ENCODE measurements around the gene THSD4.

Gene THSD4

GRCh38 chr15:71303977-71304376, 188.7 kb downstream of the THSD4 start:
- no peaks in the 10 kb centered on the region for H3K9me3 ChIP-seq (ENCODE audit: insufficient read depth, low read depth, low read length)

GRCh38 chr15:71304681-71305080, 189.4 kb downstream of the THSD4 start:
- no peak overlapping the region for H3K4me3 ChIP-seq (ENCODE audit: low read length, poor library complexity, severe bottlenecking)
- H3K36me3 ChIP-seq (ENCODE audit: insufficient read depth, low read length) = no peaks in the 10 kb centered on the region
- H3K4me1 ChIP-seq (ENCODE audit: insufficient read depth, low read length, poor library complexity, severe bottlenecking) = no peaks in the 10 kb centered on the region
- no peak overlapping the region for H3K4me2 ChIP-seq (ENCODE audit: low read depth, low read length, poor library complexity, severe bottlenecking)
- H3K9me3 ChIP-seq (ENCODE audit: insufficient read depth, low read depth, low read length) = no peaks in the 10 kb centered on the region
- H3K27me3 ChIP-seq (ENCODE audit: insufficient read depth, low read length, poor library complexity, severe bottlenecking) = no peaks in the 10 kb centered on the region
- no peak overlapping the region for H2AFZ ChIP-seq (ENCODE audit: low read length)
- H3F3A ChIP-seq (ENCODE audit: low read depth) = no peaks in the 10 kb centered on the region
- H3K9ac ChIP-seq (ENCODE audit: low read depth, low read length, poor library complexity, severe bottlenecking) = no peak overlapping the region
- H3K79me2 ChIP-seq (ENCODE audit: insufficient read depth, low read length) = no peaks in the 10 kb centered on the region
- TF ChIP-seq CTCF (conservative IDR thresholded peaks at IDR 0.05; ENCODE audit: low read length) = no peak
- TF ChIP-seq EZH2phosphoT487 (IDR thresholded peaks at IDR 0.05; ENCODE audit: borderline replicate concordance) = no peak
- no peaks in the 10 kb centered on the region for H3K9me2 ChIP-seq (replicated peaks; ENCODE audit: low read depth, low read length)
- no peaks in the 10 kb centered on the region for H4K20me1 ChIP-seq (ENCODE audit: insufficient read depth, low read length, poor library complexity, severe bottlenecking)

More at GRCh38 chr15:71303977-71304376, 188.7 kb downstream of the THSD4 start:
- H3K4me1 ChIP-seq (ENCODE audit: insufficient read depth, low read length, poor library complexity, severe bottlenecking) = no peaks in the 10 kb centered on the region
- no peaks in the 10 kb centered on the region for H3K9me2 ChIP-seq (replicated peaks; ENCODE audit: low read depth, low read length)
- no peaks in the 10 kb centered on the region for H4K20me1 ChIP-seq (ENCODE audit: insufficient read depth, low read length, poor library complexity, severe bottlenecking)
- H3K4me3 ChIP-seq (ENCODE audit: low read length, poor library complexity, severe bottlenecking) = no peak overlapping the region
- TF ChIP-seq CTCF (conservative IDR thresholded peaks at IDR 0.05; ENCODE audit: low read length) = no peak
- no peak for TF ChIP-seq EZH2phosphoT487 (IDR thresholded peaks at IDR 0.05; ENCODE audit: borderline replicate concordance)
- H3F3A ChIP-seq (ENCODE audit: low read depth) = no peaks in the 10 kb centered on the region
- no peaks in the 10 kb centered on the region for H3K79me2 ChIP-seq (ENCODE audit: insufficient read depth, low read length)
- H3K27me3 ChIP-seq (ENCODE audit: insufficient read depth, low read length, poor library complexity, severe bottlenecking) = no peaks in the 10 kb centered on the region
- H3K9ac ChIP-seq (ENCODE audit: low read depth, low read length, poor library complexity, severe bottlenecking) = no peak overlapping the region
- no peaks in the 10 kb centered on the region for H3K36me3 ChIP-seq (ENCODE audit: insufficient read depth, low read length)
- H3K4me2 ChIP-seq (ENCODE audit: low read depth, low read length, poor library complexity, severe bottlenecking) = no peak overlapping the region
- H2AFZ ChIP-seq (ENCODE audit: low read length) = no peak overlapping the region

- H3K4me1 ChIP-seq (ENCODE audit: insufficient read depth, low read length, poor library complexity, severe bottlenecking) = no peaks in the 10 kb centered on the region
- TF ChIP-seq EZH2phosphoT487 (IDR thresholded peaks at IDR 0.05; ENCODE audit: borderline replicate concordance) (no peak), CTCF (conservative IDR thresholded peaks at IDR 0.05; ENCODE audit: low read length) (no peak)
Measured at GRCh38 chr15:71306538-71306937, 191.3 kb downstream of the THSD4 start.

More at GRCh38 chr15:71306538-71306937, 191.3 kb downstream of the THSD4 start:
- Histone ChIP-seq H3K79me2 (ENCODE audit: insufficient read depth, low read length) (no peaks in the 10 kb centered on the region), H3K9me2 (replicated peaks; ENCODE audit: low read depth, low read length) (no peaks in the 10 kb centered on the region), H3K36me3 (ENCODE audit: insufficient read depth, low read length) (no peaks in the 10 kb centered on the region), H3K4me2 (ENCODE audit: low read depth, low read length, poor library complexity, severe bottlenecking) (no peak overlapping the region), H2AFZ (ENCODE audit: low read length) (no peak overlapping the region), H3K4me3 (ENCODE audit: low read length, poor library complexity, severe bottlenecking) (no peak overlapping the region), H3K9ac (ENCODE audit: low read depth, low read length, poor library complexity, severe bottlenecking) (no peak overlapping the region), H3K27me3 (ENCODE audit: insufficient read depth, low read length, poor library complexity, severe bottlenecking) (no peaks in the 10 kb centered on the region), H3K9me3 (ENCODE audit: insufficient read depth, low read depth, low read length) (no peaks in the 10 kb centered on the region), H4K20me1 (ENCODE audit: insufficient read depth, low read length, poor library complexity, severe bottlenecking) (no peaks in the 10 kb centered on the region), H3F3A (ENCODE audit: low read depth) (no peaks in the 10 kb centered on the region)

All from Loucy (cell line).